RKO (cell line): Measurements from ENCODE around the gene PCOLCE2.
A peak's percentile ranks its signal among the peaks of the same experiment; 100 is the strongest.

Experiments
- DNase-seq: peaks from one replicate; pipeline ENCODE4 v3.0.0-alpha.2; 2016; ENCODE audit warnings: low spot score

PCOLCE2 gene

GRCh38 chr3:142808103-142808917 is 80.6 kb downstream of the PCOLCE2 start:
- DNase-seq = peak; percentile 91

- peak; percentile 11 for DNase-seq
Measured at GRCh38 chr3:142802891-142803290, 86.0 kb downstream of the PCOLCE2 start.

GRCh38 chr3:142801746-142802145 is 87.1 kb downstream of the PCOLCE2 start:
- DNase-seq = no peak

GRCh38 chr3:142796823-142797222 is 92.1 kb downstream of the PCOLCE2 start:
- DNase-seq = no peak

GRCh38 chr3:142795332-142795731 is 93.6 kb downstream of the PCOLCE2 start:
- no peak for DNase-seq

- no peak for DNase-seq
Measured at GRCh38 chr3:142794508-142794907, 94.4 kb downstream of the PCOLCE2 start.

GRCh38 chr3:142787719-142788118 is 101.2 kb downstream of the PCOLCE2 start:
- DNase-seq = no peak

GRCh38 chr3:142785996-142786395 is 102.9 kb downstream of the PCOLCE2 start:
- no peak for DNase-seq

- no peak for DNase-seq
Measured at GRCh38 chr3:142784228-142784627, 104.7 kb downstream of the PCOLCE2 start.

GRCh38 chr3:142782616-142783015 is 106.3 kb downstream of the PCOLCE2 start:
- no peak for DNase-seq

GRCh38 chr3:142779591-142779990 is 109.3 kb downstream of the PCOLCE2 start:
- no peak for DNase-seq

- no peak for DNase-seq
Measured at GRCh38 chr3:142778541-142778940, 110.3 kb downstream of the PCOLCE2 start.

- DNase-seq = no peak
Measured at GRCh38 chr3:142777927-142778326, 111.0 kb downstream of the PCOLCE2 start.

GRCh38 chr3:142768338-142768737 is 120.5 kb downstream of the PCOLCE2 start:
- no peak for DNase-seq
